Activated T-helper 17 cell treated with anti-CD3 and anti-CD28 coated beads, Interleukin-2, amount 50 U/mL, for 72 hours (primary cell): Measurements from ENCODE around the gene CST1. TPM values are rescaled to one million over a fixed set of nuclear protein-coding genes. Genes with fewer than 3 reads are reported as not detected.
"Not testable (repeated sequence)": the region's sequence is repeated elsewhere in the genome, so short reads cannot be mapped to it uniquely, and the experiment has no call there.

Experiments used
- ATAC-seq: fragments of 150-1000 bp; cut with Tn5 transposase; replicated peaks from 2 replicates; pipeline ENCODE4 v1.10.0; 2021; ENCODE audit warnings: mild to moderate bottlenecking, moderate library complexity
- H3K27ac Mint-ChIP-seq: one replicate; pipeline ENCODE4 v1.8.0; 2022; ENCODE audit warnings: mixed read lengths
- H3K27me3 Mint-ChIP-seq: one replicate; pipeline ENCODE4 v1.8.0; 2022; ENCODE audit warnings: mixed read lengths
- H3K36me3 Mint-ChIP-seq: one replicate; pipeline ENCODE4 v1.8.0; 2022; ENCODE audit warnings: low read depth, mild to moderate bottlenecking, mixed read lengths
- H3K4me1 Mint-ChIP-seq: one replicate; pipeline ENCODE4 v1.8.0; 2022; ENCODE audit warnings: mixed read lengths
- H3K4me3 Mint-ChIP-seq: one replicate; pipeline ENCODE4 v1.8.0; 2022; ENCODE audit warnings: mild to moderate bottlenecking, mixed read lengths
- H3K9me3 Mint-ChIP-seq: one replicate; pipeline ENCODE4 v1.8.0; 2022; ENCODE audit warnings: mixed read lengths
- total RNA-seq, 2 donors: library from RNA; stranded (reverse); gene quantifications; one replicate each; pipeline ENCODE4 v1.2.3, GENCODE V29; 2022

Gene CST1
- total RNA-seq, 2 donors from 2014 or later = not detected

DNA sequence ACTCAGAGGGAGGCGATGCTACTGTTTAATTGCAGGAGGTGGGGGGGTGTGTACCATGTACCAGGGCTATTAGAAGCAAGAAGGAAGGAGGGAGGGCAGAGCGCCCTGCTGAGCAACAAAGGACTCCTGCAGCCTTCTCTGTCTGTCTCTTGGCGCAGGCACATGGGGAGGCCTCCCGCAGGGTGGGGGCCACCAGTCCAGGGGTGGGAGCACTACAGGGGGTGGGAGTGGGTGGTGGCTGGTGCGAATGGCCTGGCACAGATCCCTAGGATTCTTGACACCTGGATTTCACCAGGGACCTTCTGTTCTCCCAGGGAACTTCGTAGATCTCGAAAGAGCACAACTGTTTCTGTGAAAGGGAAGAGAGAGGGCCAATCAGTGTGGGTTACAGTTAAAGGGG lies 3.2 kb downstream of the CST1 start:
- not testable (repeated sequence) for H3K27me3 Mint-ChIP-seq, H3K36me3 Mint-ChIP-seq, H3K27ac Mint-ChIP-seq, H3K9me3 Mint-ChIP-seq, H3K4me3 Mint-ChIP-seq, ATAC-seq, H3K4me1 Mint-ChIP-seq

DNA sequence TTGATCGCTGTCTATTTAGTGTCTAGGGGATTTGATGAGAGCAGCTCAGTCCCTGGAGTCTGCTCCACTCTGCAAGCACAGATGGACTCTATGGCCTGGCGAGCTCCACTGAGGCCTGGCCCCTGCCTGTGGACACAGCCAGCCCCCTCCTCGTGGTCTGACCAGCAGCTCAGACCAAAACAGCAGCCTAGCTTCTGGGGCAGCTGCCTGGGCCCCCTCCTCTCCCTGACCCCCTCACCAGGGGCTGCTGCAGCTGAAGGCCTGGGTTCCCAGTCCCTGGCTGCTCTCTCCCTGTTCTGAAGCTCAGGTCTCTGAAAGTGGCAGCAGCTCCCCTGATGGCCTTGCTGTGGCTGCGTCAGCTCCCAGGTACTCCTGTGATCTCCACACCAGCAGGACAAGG lies 3.6 kb downstream of the CST1 start:
- H3K27ac Mint-ChIP-seq, H3K36me3 Mint-ChIP-seq, H3K27me3 Mint-ChIP-seq, ATAC-seq, H3K4me3 Mint-ChIP-seq, H3K4me1 Mint-ChIP-seq, H3K9me3 Mint-ChIP-seq: not testable (repeated sequence)

DNA sequence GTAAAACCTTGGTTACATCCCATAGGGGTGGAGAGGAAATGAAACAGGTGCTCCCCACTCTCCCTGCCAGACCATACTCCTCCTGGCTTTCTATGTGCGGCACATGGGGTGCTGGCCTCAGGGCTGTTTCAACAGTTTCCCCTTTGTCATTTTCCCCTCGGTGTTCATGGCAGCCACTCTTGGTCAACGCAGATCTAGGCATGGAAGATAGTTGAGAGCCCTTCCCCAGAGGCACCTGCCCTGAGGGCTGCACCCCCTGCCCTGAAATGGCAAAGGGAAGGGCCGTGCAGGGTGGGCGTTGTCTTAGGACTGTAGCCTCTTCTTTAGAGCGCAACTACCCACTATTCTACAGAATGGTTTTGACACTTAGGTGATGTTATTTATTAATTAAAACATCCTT lies 4.4 kb downstream of the CST1 start:
- no peaks in the 10 kb centered on the region for H3K4me1 Mint-ChIP-seq
- no peak overlapping the region for H3K4me3 Mint-ChIP-seq
- ATAC-seq = no peak
- H3K36me3 Mint-ChIP-seq = no peaks in the 10 kb centered on the region
- no peaks in the 10 kb centered on the region for H3K9me3 Mint-ChIP-seq
- H3K27me3 Mint-ChIP-seq = peaks cover 4% of the 10 kb centered on the region
- no peak overlapping the region for H3K27ac Mint-ChIP-seq

GRCh38 chr20:23745247-23745646 lies 5.5 kb downstream of the CST1 start:
- no peak overlapping the region for H3K27ac Mint-ChIP-seq
- no peaks in the 10 kb centered on the region for H3K9me3 Mint-ChIP-seq
- peaks cover 4% of the 10 kb centered on the region for H3K27me3 Mint-ChIP-seq
- no peaks in the 10 kb centered on the region for H3K4me1 Mint-ChIP-seq
- ATAC-seq = no peak
- H3K36me3 Mint-ChIP-seq = no peaks in the 10 kb centered on the region
- H3K4me3 Mint-ChIP-seq = no peak overlapping the region

- H3K9me3 Mint-ChIP-seq = no peaks in the 10 kb centered on the region
- no peak overlapping the region for H3K27ac Mint-ChIP-seq
- H3K36me3 Mint-ChIP-seq = no peaks in the 10 kb centered on the region
- H3K4me3 Mint-ChIP-seq = no peak overlapping the region
- H3K4me1 Mint-ChIP-seq = no peaks in the 10 kb centered on the region
- ATAC-seq = no peak
- peaks cover 4% of the 10 kb centered on the region for H3K27me3 Mint-ChIP-seq
Measured at GRCh38 chr20:23744817-23745216, 5.9 kb downstream of the CST1 start.

- H3K27me3 Mint-ChIP-seq = peaks cover 19% of the 10 kb centered on the region
- ATAC-seq, H3K36me3 Mint-ChIP-seq, H3K4me1 Mint-ChIP-seq, H3K27ac Mint-ChIP-seq, H3K9me3 Mint-ChIP-seq, H3K4me3 Mint-ChIP-seq: not testable (repeated sequence)
Measured at GRCh38 chr20:23735391-23735790, 15.3 kb downstream of the CST1 start.

DNA sequence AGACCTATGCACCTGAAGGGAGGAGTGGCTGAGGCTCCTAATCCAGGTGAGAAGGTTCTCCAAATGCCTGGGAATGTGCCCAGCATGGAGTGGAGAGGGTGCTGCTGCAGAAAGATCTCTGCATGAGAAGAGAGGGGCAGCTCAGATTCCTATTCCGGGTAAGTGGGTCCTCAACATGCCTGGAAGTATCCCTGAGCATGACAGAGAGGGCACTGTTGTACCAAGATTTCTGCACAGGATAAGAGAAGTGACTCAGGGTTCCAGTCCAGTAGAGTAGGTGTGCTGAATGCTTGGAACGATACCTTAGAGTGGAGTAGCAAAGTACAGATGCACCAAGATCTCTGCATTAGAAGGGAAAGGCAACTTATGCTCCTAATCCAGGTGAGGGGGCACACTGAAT lies 15.8 kb downstream of the CST1 start:
- not testable (repeated sequence) for H3K36me3 Mint-ChIP-seq, H3K9me3 Mint-ChIP-seq, H3K4me1 Mint-ChIP-seq, H3K4me3 Mint-ChIP-seq, H3K27ac Mint-ChIP-seq, ATAC-seq
- peaks cover 19% of the 10 kb centered on the region for H3K27me3 Mint-ChIP-seq

GRCh38 chr20:23734440-23734839 lies 16.3 kb downstream of the CST1 start:
- H3K27me3 Mint-ChIP-seq = peaks cover 19% of the 10 kb centered on the region
- H3K9me3 Mint-ChIP-seq, H3K27ac Mint-ChIP-seq, H3K4me3 Mint-ChIP-seq, H3K4me1 Mint-ChIP-seq, ATAC-seq, H3K36me3 Mint-ChIP-seq: not testable (repeated sequence)

- Mint-ChIP-seq H3K9me3 (no peaks in the 10 kb centered on the region), H3K27me3 (peaks cover 4% of the 10 kb centered on the region), H3K4me1 (no peaks in the 10 kb centered on the region), H3K27ac (no peak overlapping the region), H3K4me3 (no peak overlapping the region), H3K36me3 (no peaks in the 10 kb centered on the region)
- ATAC-seq = no peak
Measured at GRCh38 chr20:23727016-23727415, 23.7 kb downstream of the CST1 start.

DNA sequence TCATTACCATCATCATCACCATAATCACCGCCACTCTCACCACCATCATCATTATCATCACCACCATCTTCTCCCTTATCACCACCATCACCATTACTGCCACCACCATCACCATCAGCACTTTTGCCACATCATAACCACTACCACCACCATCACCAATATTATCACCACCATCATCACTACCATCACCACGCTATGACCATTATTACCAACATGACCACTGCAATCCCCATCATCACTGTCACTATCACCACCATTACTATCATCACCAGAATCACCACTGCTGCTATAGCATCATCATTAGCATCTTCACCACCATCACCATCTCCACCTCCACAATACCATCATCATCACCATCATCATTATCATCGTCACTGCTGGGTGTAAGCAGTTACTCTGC lies 25.6 kb downstream of the CST1 start:
- H3K4me1 Mint-ChIP-seq = no peaks in the 10 kb centered on the region
- H3K4me3 Mint-ChIP-seq = no peak overlapping the region
- no peaks in the 10 kb centered on the region for H3K36me3 Mint-ChIP-seq
- ATAC-seq = no peak
- H3K27ac Mint-ChIP-seq = no peak overlapping the region
- peaks cover 4% of the 10 kb centered on the region for H3K27me3 Mint-ChIP-seq
- no peaks in the 10 kb centered on the region for H3K9me3 Mint-ChIP-seq

DNA sequence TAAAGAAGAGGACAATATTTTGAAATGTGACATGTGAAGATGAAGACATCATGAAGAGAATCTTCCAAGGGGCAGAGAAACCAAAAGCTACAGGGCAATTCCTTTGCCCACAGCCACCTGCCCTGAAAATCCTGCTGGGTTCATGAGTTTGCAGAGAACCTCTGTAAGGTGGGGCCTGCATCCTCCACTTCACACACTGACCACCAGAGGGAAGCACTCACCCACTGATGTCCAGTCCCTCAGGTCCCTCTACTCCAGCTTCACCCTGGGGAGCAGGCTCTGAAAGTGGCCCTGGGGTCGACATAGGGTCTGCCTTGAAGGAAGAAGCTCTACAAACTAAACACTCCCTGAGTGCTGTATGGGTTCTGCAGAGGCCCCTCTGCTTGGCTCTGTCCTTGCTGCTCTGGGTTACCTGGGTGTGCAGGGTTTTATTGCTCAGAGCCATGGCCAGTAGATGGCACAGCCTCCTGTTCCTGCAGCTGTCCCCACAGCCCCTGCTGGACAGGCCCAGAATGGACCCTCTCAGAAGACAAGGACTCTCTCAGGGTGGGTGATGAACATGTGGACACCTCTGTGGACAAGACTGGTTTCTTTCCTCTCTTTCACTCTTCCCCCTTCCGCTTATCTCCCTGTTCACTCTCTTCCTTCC lies 27.0 kb downstream of the CST1 start:
- peak; percentile 44 for ATAC-seq
- H3K4me3 Mint-ChIP-seq, H3K9me3 Mint-ChIP-seq, H3K27ac Mint-ChIP-seq, H3K4me1 Mint-ChIP-seq, H3K27me3 Mint-ChIP-seq, H3K36me3 Mint-ChIP-seq: not testable (repeated sequence)

- not testable (repeated sequence) for H3K36me3 Mint-ChIP-seq, H3K4me3 Mint-ChIP-seq, H3K27me3 Mint-ChIP-seq, H3K9me3 Mint-ChIP-seq, H3K27ac Mint-ChIP-seq, ATAC-seq, H3K4me1 Mint-ChIP-seq
Measured at GRCh38 chr20:23722851-23723250, 27.9 kb downstream of the CST1 start.

DNA sequence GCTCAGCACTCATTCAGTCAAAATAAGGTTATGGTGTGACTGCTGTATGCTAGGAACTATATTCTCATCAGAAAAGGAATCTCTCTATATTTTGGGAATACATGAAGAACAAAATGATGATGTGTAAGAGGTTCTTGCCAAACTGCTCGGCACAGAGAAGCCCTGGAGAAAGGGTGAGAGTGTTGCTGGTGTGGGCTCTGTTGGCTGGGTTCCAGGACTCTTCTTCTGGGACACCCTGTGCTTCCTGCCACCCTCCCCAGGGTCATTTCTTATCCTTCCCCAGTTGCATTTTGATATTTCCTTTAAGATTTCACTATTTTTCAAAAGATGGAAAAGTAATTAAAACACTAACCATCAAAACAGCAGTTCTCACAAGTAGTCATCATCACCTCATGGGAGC lies 28.8 kb downstream of the CST1 start:
- Mint-ChIP-seq H3K4me1 (no peaks in the 10 kb centered on the region), H3K4me3 (no peak overlapping the region), H3K27ac (no peak overlapping the region), H3K27me3 (peaks cover 7% of the 10 kb centered on the region), H3K9me3 (no peaks in the 10 kb centered on the region), H3K36me3 (no peaks in the 10 kb centered on the region)
- no peak for ATAC-seq

DNA sequence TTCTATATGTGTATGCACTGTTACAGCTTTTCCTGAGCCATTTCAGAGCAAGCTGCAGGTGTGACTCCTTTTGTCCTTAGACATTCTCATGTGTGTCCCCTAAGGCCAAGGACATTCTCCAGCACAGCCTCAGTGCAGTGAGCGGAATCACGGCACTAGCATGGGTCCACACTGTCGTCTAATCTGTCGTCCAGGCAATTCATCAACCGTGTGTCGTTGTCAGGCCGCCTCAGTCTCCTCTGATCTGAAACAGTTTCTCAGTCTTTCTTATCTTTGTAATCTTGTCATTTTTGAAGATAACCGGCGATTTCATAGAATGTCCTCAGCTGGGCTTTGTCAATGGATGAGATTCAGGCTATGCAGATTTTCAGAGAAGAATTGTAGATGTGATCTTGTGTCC lies 31.4 kb downstream of the CST1 start:
- H3K9me3 Mint-ChIP-seq, H3K27me3 Mint-ChIP-seq, H3K36me3 Mint-ChIP-seq, H3K27ac Mint-ChIP-seq, H3K4me1 Mint-ChIP-seq, ATAC-seq, H3K4me3 Mint-ChIP-seq: not testable (repeated sequence)

DNA sequence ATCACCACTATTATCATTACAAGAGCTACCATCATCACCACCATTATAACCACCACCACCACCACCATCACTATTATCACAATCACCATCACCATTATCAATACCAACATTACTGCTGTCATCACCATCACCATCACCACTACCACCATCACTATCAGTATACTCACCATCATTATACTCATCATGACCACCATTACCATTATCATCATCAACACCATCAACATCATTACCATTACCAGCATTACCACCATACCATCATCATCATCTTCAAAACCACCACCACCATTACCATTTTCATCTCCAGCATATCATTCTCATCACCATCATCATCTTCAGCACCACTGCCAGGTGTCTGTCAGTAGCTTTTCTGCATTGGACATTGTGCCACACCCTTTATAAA lies 39.0 kb downstream of the CST1 start:
- H3K27me3 Mint-ChIP-seq, H3K4me1 Mint-ChIP-seq, H3K9me3 Mint-ChIP-seq, H3K36me3 Mint-ChIP-seq, ATAC-seq, H3K27ac Mint-ChIP-seq, H3K4me3 Mint-ChIP-seq: not testable (repeated sequence)

- Mint-ChIP-seq H3K27ac (no peak overlapping the region), H3K4me3 (no peak overlapping the region), H3K27me3 (no peaks in the 10 kb centered on the region), H3K9me3 (no peaks in the 10 kb centered on the region), H3K36me3 (no peaks in the 10 kb centered on the region), H3K4me1 (no peaks in the 10 kb centered on the region)
- no peak for ATAC-seq
Measured at GRCh38 chr20:23710771-23711170, 40.0 kb downstream of the CST1 start.
